Measurements from ENCODE around the gene TMEM138. TPM values are rescaled to one million over a fixed set of nuclear protein-coding genes. Genes with fewer than 3 reads are reported as not detected.
A peak's percentile ranks its signal among the peaks of the same experiment; 100 is the strongest.

Gene TMEM138
- total RNA-seq, result 10.4 and 14.9 TPM in 2 replicates

DNA sequence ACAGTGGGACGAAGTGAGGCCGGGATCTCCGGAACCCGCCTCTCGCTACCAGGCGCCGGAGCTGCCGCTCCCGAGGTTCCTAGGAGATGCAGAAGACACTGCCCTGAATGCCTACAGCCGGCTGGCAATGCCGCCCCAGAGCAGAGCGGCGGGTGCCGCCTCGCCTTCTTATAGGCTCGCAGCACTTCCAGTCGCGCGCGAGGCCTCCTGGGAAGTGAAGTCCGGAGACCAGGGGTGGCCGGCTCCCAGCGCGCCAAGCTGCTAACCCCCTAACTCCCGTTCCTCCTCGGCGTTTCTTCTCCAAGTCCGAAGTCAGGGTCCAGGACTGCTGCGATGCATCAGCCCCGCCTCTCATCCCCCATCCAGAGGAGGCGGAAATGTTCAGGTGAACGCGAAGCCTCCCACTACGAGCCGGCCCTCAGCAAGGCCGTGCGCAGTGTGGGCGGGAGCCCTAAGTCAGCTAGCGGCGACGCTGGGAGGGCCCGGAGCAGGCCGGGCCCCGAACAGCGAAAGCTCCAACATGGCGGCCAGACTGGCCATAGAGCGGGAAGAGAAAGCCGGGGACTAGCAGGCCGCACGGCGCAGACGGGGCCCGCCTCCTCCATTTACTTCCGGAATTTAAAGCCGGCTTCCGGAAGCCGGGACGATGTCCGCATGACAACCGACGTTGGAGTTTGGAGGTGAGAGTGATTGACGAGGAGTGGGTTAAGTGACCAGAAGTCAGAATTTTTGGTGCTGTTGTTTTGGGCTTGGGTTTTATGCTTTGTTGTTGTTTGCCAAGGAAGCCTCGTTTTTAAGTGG, at the start of gene TMEM138, which contains the start of gene CYB561A3:
Gene TMEM138 (plus strand): TSS at position 634 of the 801 bp plus-strand sequence. CDS start 2,017 bp downstream, outside the sequence.
Gene CYB561A3 (minus strand): TSS at position 142 of the 801 bp plus-strand sequence. CDS start 5,169 bp downstream, outside the sequence.
- peak; percentile 86 to 95 for DNase-seq (ENCODE audit: low read depth in 2 of 2)

DNA sequence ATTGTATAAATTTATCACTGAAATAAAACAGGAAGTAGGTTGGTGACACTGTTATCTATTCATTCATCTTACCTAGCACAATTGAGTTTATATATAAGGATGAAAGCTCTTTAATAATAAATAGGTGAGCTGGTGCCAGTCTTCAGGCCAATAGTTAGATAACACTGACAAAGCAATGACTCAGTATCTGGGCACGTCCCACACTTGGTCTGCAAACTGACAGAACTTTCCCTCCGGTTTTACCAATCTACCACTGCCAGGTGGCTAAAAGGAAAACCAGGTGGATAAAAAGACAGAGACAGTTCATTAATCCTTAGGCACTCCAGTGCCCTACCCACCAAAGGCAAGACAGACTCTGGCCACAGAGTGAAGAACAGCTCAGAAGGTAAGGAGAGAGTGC, 46.9 kb upstream of the TMEM138 start:
- no peak for DNase-seq (ENCODE audit: low read depth in 2 of 2)

DNA sequence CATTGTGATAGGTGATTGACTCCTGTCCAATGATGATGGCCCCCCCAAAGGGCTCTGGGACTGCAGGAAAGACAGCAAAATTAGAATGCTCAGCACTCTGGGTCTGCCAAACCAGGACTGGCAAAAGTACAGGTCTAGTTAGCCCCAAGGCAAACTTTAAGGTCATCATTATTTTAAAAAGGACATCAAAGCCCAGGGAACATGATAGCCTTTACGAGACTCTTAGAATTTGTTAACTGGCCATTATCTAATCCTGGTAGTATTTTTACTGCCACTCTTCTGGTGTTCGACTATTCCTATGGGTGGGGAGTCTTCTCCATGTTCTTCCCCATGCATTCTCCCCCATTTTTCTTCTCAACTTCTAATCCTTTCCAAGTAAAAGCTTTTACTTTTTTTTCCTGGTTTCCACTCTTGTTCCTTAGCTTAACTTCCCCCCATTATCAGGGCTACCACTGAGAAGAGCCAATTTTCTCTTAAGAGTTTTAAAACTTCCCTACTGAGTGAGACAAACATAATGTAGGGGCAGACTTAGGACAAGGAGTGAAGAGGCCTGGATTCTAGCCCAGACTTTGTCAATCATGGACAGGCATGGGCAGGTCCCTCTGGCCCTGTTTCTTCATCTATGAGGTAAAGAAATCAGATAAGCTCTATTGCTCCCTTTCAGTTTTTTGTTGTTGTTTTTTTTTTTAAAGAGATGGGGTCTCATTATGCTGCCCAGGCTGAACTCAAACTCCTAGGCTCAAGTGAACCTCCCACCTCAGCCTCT, 36.3 kb upstream of the TMEM138 start:
- DNase-seq (ENCODE audit: low read depth in 2 of 2), result no peak

DNA sequence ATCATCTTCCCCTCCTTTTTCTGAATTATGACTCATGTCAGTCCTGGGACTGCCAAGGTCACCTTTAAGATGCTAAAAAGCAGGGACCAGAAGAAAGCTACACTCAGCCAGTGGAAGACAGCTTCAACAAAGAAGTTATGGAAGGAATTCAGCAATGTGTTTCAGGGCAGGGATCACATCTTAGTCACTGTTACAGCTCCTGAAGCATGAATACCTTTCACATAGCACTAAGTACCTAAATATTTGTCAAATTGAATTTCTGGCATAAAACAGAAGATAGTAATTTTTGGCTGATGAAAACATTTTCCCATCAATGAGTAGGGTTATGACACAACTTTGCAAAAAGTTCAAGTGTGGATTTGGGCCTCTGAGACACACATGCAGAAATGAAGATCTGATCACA, 34.5 kb upstream of the TMEM138 start:
- no peak for DNase-seq (ENCODE audit: low read depth in 2 of 2)

DNA sequence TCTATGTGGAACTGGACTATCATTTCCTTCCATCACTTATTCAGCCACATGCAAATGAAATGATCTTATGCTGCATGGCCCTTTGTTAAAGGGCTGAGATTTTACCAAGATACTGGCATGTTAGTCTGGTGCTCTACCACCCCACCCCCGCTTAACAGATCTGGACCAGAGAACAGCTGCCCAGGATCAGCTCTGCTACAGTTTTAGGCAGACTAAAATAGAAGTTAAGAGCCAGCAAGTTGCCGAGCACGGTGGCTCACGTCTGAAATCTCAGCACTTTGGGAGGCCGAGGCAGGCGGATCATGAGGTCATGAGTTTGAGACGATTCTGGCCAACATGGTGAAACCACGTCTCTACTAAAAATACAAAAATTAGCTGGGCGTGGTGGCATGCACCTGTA, 33.8 kb upstream of the TMEM138 start:
- no peak for DNase-seq (ENCODE audit: low read depth in 2 of 2)

DNA sequence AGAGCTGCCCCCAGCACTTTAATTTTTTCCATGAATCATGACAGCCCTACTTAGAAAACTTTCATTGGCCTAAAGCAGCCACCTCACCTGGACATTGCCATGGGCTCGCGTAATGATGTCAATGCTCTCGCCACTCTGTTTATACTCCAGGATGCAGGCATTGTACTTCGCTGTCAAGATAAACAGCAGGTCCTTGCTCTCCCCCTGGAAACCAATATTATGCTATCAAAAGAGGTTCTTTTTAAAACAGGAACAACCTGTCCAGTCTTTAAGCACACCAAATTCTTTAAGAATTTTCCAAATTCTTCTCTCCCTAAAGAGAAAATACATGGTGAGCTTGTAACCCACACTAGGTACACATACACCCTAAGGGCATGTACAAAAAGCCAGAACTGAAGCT, 32.3 kb upstream of the TMEM138 start:
- DNase-seq (ENCODE audit: low read depth in 2 of 2), result no peak

DNA sequence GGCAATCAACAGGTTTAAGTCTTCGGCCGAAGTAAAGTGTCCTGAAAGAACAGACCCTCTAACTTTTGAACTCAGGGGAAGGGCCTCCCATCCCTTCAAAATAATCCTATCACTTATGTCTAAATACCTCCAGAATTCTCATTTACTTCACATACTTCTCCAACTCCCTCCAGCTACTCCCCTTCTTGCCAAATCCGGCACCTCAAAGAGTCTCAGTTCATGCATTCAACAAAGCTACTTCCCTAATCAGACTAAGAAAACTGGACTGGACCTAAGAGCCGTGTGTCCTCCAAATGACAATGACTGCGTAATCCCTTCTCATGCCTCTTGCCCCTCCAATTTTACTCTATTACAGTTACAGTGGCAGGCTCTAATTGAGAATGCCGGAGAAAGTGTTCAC, 30.5 kb upstream of the TMEM138 start:
- no peak for DNase-seq (ENCODE audit: low read depth in 2 of 2)

DNA sequence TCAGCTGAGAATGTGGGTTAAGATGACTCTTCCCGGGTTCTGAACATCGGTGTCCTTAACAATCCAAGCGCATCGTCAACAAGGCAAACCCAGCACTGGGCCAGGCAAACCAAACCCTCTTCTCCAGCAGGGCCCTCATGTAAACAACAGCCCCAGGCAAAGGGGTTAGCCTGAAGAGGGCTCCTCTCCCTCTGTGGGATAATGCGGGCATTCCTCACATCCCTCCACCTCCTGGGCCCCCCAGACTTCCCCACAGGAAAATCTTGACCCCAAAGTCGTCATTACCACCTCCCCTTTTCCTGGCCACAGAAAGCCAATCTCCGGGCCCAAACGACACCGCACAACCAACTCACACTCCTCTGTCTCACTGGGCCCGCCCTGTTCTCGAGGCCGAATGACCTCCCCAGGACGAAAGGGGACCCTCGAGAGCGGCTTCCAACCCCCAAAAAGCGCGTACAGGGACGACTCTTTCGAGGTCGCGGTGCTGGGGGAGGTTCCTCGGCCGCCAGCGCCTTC, 29.8 kb upstream of the TMEM138 start:
- DNase-seq (ENCODE audit: low read depth in 2 of 2), result peak in 1 of 2 donors; percentile 42

DNA sequence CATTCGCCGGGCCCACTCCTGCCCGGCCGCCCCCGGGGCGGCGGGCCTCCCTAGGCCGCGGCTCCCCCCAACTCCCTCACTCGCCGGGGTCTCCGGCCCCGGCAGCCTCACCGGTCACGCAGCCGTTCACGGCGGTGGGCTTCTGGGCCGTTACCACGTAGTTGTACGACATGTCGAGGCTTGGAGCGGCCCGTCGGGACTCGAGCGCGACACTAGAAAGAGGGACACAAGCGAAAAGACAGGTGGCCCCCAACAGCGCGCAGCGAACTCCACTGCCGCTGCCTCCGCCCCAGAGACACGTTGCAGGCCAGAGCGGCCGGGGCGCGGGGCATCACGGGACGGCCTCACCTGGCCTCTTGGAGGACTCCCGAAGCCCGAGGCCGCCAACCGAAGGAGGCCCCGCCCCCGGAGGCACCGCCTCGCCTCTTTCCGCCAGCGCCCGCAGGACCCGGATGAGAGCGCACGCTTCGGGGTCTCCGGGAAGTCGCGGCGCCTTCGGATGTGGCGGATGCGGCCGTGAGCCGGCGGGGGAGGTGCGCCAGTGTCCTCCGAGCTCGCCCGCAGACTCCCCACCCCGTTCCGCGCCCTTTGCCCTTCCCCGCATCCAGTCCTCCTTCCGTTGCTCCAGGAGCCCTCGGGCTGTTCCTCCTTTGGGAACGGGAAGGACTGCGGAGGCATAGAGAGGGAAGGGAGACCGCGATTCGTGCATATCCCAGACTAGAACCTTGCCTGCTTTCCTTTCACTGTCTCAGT, 29.2 kb upstream of the TMEM138 start, which contains the start of the genes DDB1 and TKFC:
Gene DDB1 (minus strand): TSS at position 309 of the 753 bp plus-strand sequence. CDS start 137 bp downstream, at position 172.
Gene TKFC (plus strand): TSS at position 432 of the 753 bp plus-strand sequence. CDS start 1,501 bp downstream, outside the sequence.
- DNase-seq (ENCODE audit: low read depth in 2 of 2), result peak; percentile 71 to 94

DNA sequence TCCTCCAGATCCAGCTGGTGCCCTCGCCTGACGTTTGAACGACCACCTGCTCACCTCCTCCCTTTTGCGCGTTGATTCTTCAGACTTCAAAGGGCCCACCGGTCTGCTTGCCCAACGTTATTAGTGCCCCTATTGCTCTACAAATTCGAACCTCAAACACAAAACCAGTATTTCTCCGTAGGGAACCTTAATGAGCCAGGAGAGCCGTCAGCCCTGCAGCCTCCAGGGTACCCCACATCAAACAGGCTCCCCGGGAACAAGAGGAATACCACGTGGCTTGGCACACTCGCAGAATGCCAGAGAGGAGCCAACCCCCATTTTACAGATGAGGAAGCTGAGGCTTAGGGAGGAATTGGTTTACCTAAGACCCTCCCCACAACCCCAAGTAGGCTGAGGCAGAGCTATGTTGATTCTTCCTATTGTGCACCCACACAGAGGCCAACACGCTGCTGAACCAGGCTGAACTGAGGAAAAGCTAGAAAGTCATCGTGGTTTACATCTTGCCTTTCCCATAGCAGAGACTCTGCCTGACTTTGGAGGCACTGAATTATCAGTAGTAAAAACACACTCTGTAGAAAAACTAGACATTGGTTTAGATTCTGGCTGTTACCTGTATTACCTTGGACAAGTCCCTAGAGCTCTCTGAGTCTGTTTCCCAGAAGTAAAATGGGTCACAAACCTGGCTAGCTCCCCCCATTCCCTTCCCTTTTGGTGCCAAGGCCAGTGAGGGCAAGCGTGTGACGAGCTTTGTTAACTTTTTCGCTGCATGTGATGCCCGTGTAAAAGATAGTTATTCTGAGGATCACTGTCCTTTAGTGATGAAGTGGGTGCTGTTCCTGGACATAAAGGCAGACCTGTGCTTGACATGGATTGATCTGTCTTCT, 28.4 kb upstream of the TMEM138 start:
- DNase-seq (ENCODE audit: low read depth in 2 of 2), result no peak

DNA sequence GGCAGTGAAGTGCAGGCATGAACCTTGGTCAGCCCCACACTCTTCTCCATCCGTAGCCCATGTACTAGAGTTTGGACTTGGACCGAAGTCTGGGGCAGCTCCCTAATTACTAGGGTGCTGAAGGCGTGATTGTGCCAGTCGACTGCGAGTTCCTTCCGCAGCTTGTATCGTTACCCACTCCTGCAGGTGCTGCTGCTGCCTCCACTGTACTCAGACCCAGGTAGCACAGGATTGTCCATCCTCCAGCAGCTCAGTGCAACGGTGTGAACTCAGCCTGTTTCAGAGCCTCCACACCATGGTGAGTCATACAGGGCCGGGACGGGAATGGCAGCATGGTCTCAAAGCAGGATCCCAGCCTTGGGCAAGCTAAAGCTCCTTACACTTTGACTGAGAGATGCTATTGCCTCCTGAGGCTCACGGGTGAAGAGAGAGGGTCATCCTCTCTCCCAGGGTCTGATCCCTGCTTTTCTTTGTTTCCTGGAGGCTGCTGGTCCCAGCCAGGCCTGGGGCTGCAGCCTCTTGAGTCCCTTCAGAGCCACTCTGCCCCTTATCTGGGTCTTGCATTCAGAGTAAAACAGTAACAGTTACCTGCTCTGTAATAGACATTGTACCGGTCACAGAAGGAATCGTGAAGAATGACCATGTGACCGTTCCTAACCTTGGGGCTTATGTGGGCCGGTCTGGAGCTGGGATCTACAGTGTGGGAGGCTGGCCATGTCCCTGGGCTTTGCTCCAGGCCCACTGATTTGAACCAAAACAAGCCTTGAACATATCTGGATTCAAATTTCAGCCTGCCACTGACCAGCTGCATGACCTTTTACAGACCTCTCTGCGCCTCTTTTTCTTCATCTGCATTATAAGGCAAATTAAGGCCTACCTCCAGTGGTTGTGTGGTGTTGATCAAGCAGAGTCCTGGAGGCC, 27.5 kb upstream of the TMEM138 start:
- no peak for DNase-seq (ENCODE audit: low read depth in 2 of 2)

DNA sequence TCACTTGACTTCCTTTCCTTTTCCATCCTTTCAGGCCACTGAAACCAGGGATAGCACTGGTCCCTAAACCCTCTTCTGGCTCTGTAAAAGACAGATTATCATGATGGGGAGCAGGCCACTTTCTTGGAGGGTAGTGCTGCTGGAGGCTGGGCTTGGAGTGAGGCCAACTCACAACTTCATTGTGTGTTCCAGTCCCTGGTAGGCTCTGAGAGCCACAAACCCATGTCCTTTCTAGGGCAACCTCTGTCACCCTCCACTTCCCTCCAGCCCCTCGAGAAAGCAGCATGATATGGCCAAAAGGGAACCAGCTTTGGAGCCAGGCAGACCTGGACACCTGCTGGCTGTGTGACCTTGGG, 26.8 kb upstream of the TMEM138 start:
- DNase-seq (ENCODE audit: low read depth in 2 of 2), result no peak

DNA sequence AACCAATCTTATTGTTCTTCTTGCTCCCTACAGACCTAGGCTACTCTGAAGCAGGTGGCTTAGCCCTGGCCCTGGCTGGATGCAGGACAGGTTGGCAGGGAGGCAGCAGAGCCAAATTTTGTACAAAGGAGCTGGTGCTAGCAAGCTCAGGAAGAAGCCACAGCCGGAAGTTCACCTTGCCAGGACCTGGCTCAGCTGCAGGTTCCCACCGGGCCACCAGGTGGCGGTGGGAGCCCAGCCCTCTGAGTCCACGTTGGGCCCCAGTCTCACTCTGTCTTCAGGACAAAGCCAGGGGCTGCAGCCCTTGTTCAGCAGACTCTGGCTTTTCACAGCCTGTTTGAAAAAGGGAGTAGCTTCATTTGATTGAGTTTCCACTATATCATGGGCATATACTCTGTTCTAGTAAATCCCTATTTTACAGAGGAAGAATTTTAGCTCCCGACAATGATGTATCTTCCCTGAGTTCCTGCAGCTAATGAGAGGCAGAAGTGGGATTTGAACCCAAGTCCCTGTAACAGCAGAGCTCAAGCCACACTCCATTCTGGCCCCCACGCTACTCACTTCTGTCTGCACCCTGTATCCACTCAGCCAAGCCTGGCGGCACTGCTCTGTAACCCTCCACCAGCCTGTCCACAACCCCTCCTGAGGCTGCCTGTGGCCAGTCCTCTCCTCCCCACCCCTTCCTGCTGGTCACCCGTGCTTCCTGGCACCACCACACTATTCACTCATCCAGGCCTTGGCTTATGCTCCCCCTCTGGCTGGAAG, 25.8 kb upstream of the TMEM138 start:
- DNase-seq (ENCODE audit: low read depth in 2 of 2), result peak; percentile 64 to 80

DNA sequence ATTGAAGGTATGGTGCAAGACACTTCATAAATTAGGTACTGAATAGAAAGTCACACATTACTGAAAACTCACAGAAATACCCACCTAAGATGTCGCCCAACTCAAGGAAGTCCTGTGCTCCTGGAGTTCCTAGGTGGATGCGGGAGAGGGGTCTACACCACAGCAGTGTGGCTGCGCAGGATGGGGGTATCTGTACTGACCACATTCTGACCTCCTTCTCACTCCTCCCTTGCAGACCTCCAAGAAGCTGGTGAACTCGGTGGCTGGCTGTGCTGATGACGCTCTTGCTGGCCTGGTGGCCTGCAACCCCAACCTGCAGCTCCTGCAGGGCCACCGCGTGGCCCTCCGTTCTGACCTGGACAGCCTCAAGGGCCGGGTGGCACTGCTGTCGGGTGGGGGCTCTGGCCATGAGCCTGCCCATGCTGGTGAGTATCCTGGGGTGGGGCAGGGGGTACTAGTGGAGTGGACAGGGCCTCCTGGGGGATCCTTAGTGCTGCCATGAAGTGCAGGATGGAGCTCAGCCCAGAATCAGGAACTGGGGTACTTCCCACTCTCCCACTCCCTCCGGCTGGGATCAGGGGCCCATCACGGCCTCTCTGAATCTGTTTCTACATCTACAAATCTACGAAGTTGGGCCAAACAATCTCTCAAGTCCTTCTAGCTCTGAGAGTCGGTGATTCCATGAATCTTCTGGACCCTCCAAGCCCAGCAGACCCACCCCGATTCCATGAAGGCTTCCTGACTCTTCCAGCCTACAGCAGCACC, 24.3 kb upstream of the TMEM138 start:
- DNase-seq (ENCODE audit: low read depth in 2 of 2), result no peak

DNA sequence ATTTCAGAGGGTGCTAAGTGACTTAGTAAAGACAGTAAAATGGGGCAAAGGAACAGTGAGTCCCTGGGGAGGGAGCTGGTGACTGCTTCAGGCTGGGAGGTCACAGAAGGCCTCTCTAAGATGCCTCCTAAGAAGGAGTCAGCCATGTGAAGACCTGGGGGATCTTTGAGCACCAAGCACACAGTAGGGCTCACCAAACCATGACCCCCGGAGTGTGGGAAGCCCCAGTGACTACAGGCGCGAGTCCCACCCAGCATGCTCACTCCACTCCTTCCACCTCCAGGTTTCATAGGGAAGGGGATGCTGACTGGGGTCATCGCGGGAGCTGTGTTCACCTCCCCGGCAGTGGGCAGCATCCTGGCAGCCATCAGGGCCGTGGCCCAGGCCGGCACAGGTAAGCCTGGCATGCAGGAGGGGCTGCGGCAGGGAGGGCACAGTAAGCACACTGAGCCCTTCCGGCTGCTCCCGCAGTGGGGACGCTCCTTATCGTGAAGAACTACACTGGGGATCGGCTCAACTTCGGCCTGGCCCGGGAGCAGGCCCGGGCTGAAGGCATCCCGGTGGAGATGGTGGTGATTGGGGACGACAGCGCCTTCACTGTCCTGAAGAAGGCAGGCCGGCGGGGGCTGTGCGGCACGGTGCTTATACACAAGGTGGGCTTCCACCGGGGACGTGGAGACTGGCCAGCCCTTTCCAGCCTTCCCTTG, 23.2 kb upstream of the TMEM138 start:
- DNase-seq (ENCODE audit: low read depth in 2 of 2), result no peak

DNA sequence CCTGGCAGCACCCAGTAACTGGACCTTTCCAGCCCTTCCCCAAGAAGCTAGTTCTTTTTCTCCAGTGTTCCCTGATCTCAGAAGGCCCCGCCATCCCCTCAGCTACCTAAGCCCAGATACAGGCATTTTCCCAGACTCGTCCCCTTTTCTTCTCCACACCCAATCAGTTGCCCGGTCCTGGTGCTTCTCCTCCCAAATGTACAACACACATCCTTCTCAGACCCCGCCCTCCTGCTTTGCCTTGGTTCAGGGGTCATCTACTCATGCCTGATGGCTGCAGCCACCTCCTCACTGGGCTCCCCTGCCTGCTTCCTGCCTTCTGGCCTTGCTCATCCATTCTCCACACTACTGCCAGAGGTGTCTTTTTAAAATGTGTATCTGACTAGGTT, 22.7 kb upstream of the TMEM138 start:
- DNase-seq (ENCODE audit: low read depth in 2 of 2), result no peak

DNA sequence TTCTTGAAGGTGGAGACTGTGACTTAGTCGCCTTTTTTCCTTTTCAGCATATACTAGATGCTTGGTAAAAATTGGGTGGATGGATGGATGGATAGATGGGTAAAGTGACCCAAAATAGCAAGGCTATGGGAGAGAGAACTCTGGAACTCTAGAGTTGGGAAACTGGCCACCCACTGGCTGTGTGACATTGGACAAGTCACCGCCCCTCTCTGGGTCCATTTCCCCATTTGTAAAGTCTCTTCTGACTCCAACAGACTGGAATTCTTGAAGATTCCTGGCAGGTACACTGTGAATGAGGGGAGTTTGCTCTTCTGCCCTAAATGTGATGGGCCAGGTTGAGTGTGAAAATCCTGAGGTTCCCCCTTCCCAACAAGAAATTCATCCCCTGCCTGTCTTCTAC, 21.2 kb upstream of the TMEM138 start:
- no peak for DNase-seq (ENCODE audit: low read depth in 2 of 2)
